GM18502 (cell line): Measurements from ENCODE around the gene DISP3.

Experiments used
- ATAC-seq: cut with Tn5 transposase; IDR thresholded peaks from one replicate; pipeline ENCODE4 v1.9.1; 2021; ENCODE audit warnings: mild to moderate bottlenecking; ENCODE audit not compliant: unreplicated experiment, poor library complexity

DISP3 gene

DNA sequence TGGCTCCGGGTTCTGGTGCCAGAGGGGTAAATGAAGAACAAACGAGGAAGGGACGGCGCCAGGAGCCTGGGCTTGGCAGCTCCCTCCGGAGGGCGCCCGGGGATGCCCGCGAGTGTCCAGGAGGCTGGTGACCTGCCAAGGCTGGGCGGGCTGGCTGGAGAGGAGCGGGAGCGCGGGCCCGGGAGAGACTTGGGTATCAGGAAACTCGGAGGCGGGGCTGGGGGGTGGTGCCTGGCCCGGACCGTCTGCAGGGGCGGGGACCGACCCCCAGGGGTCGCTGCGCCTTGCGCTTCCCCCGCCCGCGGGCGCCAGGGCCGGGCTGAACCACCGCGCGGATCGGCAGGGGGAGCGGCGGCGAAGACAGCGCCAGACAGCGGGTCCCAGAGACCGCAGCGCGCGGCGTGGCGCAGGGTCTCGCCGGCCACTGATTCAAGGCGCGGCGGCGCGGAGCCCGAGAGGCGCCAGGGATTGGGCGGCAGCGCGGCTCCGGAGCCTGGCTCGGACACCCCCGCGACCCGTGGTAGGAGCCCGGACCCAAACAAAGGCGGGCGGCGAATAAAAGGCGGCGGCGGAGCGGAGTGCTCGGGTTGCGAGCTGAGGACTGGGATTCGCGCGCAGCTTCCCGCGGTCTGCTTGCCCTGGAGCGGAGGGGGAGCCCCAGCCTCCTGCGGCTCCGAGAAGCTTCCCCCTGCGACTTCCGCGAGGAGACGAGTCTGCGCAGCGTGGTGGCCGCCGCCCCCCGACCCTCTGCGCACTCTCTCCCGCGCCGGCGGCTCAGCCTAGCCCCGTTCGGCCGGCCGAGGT lies at the start of gene DISP3:
Gene DISP3 (plus strand): TSS at position 585 of the 804 bp plus-strand sequence. CDS start 21,838 bp downstream, outside the sequence.
- peak; percentile 78 for ATAC-seq

- no peak for ATAC-seq
These were observed 49.7 kb upstream of the DISP3 start for GRCh38 chr1:11429226-11429625.

DNA sequence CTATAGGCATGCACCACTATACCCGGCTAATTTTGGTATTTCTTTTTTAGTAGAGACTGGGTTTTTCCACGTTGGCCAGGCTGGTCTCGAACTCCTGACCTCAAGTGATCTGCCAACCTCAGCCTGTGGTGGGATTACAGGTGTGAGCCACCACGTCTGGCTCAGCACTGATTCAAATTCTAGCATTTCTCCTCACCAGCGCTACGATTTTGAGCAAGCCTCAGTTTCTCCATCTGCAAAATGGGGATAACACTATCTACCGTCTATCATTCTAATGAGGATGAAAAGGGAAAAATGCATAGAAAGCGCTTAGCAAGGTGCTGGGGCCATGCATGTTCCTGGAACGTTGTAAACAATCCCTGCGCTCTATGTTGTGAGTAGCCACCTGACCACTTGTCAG lies 49.0 kb upstream of the DISP3 start:
- ATAC-seq = no peak

GRCh38 chr1:11431941-11432507 lies 46.9 kb upstream of the DISP3 start:
- no peak for ATAC-seq

GRCh38 chr1:11432526-11432925 lies 46.4 kb upstream of the DISP3 start:
- no peak for ATAC-seq

DNA sequence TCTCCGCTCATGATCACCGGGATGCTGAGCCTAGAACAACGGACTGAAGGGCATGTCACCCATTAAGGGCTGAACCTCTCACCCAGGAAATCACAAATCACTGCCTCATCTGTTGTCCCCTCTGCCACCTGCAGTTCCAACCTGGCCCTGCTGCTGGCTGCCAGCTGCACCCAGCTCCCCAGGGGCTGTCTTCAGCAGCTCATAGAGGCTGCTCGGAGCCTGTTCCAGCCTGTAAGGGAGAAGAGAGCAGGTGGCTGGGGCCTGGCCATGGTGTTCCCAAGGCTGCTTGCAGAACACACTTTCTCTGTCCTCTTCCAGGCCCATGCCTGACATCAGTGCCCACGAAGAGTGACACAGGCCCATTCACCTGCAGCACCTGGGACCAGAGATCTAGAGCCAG lies 44.5 kb upstream of the DISP3 start:
- ATAC-seq = no peak

DNA sequence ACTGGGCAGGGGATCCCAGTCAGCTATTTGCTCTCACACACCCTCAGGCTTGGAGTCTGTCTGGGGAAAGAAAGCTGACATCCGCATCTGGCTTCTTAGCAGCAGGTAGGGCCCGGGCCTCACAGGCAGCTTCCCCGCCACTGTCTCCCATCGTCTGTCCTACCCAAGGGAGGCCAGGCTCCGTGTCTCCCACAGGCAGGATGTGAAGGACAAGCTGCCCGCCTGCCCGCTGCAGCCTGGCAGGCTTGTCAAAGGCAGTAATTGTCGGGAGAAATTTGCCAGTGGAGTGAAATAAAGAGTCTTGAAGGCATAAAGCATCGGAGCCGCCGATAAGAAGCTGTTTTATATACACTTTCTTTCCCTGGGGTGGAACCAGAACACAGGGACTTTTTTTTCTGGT lies 44.0 kb upstream of the DISP3 start:
- no peak for ATAC-seq

DNA sequence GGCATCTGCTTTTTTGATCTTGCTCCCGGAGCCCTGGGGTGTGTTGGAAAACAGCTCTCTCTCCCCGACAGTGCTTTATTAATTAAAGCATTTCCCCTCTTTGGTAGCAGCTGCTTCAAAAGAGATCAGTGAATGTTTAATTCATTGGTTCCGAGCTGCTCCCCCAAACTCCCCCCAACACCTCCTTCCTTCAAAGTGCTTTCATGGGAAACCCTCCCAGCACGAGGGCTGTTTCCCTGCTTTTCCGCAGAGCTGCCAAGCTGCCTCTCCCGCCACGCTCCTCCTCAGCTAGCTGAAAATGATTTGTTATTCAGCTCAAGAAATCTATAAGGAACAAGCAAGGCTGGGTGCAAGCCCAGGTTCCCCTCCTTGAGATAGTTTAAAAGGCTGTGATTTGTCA lies 40.0 kb upstream of the DISP3 start:
- no peak for ATAC-seq

DNA sequence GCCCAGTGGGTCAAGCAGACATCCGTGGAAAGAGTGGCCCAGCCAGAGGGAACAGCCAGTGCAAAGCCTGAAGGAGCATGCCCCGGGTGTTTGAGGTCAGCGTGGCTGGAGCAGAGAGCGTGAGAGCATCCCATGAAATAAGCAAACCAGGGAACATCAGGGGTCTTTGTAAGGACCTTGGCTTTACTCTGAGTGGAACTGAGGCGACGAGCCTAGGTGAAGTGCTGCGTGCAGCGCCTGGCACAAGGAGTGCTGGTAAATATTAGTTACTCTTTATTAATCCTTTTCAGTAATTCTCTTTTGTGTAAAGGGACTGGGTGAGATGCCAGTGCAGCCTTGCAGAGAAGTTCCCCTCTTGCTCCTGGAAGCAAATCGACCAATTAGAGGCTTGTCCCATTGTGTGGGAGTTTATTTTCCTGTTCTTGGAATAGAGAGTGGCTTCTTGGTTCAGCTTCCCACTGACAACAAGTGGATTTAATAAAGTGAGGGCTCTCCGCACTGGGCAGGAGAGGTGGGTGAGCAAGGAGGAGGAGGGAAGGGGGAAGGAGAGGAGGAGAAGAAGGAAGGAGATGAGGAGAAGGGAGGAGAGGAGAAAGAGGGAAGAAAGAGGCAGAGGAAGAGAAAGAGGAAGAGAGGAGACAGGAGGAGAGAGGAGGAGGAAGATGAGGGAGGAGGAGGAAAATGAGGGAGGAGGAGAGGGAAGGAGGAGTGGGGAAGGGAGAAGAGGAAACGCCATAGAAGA lies 37.6 kb upstream of the DISP3 start:
- no peak for ATAC-seq

DNA sequence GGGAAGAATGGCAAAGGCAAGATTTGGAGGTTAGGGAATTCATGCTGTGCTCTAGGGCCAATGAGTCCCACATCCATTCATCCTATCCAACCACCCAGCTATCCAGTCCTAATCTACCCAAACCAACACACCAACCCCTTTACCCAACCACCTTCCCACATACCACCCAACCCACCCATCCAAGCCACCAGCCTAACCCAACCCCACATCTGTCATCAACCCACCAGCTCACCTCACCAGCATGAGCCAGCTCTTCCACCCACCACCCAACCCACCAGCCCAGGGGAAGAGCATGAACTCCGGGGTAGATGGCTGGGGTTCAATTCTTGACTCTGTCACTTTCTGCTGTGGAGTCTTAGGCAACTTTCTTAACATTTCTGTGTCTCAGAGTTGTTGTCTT lies 35.9 kb upstream of the DISP3 start:
- ATAC-seq = no peak

- no peak for ATAC-seq
These were observed 34.8 kb upstream of the DISP3 start for GRCh38 chr1:11443961-11444658.

GRCh38 chr1:11444907-11445306 lies 34.0 kb upstream of the DISP3 start:
- no peak for ATAC-seq

DNA sequence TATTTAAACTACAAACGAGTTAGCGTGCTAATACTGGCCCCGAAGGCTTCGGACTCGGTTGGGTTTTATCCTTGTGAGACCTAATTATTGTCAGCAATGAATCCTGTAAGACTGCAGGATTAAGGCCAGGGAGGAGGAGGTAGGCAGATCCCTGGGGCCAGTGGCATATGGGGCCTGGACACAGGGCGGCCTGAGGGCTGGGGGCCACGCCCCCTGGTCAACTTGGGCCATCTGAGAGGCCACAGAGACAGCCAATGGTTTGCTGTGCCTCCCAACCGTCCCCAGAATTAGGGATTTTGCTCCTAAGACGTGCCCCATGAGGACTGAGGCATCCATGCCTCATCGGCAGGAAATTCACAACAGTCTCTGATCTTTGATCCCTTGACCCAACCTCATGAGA lies 31.1 kb upstream of the DISP3 start:
- ATAC-seq = no peak

DNA sequence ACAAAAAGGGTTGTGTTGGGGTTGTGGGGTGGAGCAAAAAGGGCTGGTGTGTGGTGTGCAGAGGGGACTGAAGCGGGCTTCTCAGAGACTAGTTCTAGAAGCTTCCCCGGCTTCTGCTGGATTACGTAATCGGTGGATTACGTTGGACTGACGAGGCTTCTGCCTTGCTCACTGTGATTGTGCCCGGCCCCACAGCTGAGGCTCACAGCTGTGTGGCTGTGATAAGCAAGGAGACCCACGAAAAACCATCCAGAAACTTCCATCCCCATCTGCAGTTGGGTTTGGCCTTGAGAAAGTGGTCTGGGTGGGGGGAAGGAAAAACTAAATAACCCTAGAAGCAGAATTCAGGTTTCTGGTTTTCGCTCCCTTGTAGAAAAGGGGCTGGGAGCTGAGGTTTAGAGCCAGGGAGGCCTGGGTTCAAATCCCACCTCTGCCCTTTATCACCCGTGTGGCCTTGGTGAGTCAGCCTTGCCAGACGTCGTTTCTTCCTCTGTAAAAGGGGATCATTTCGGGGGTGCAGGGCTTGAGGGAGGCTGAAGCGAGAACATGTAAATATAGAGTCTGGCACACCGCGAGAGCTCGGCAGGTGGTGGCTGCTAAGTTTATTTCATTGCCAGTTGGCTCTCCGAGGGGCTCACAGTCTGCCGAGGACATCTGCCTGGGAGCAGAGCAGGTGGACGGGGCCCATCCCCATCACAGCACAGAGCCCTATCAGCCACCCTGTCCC lies 30.4 kb upstream of the DISP3 start:
- no peak for ATAC-seq

- no peak for ATAC-seq
These were observed 29.9 kb upstream of the DISP3 start for GRCh38 chr1:11449100-11449403.

GRCh38 chr1:11450310-11450709 lies 28.6 kb upstream of the DISP3 start:
- ATAC-seq = no peak

GRCh38 chr1:11453742-11454491 lies 25.0 kb upstream of the DISP3 start:
- no peak for ATAC-seq

DNA sequence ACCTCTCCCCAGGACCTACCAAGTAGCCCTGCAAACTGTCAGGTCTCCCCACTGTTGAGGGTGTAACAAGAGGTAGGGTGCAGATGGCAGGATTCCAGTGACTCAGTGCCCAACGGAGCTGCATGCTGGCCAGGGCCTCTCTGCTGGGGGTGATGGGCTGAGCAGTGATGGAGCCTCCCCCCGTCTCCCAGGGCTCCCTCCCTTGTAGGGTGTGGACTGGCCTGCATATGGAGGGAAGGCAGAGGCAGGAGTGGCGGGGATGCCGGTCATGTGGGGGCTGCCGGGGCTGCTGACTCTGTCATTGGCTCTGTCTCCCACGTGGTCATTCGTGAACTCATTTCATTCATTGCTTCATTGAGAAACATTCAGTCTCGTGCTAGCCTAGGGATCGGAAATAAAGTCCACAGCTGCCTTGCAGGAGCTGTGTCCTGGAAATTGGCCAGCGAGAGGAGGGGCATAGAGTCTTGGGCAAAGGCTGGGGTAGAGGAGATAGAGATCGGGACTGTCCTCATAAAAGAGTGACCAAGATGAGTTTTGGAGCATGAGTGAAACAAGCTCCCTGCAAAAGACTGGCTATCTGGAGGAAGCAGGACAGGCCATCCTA lies 22.9 kb upstream of the DISP3 start:
- no peak for ATAC-seq

- ATAC-seq = no peak
These were observed 22.0 kb upstream of the DISP3 start for GRCh38 chr1:11456965-11457364.
